ENCODE measurements around the gene FBN1.

- TF ChIP-seq CTCF (IDR thresholded peaks at IDR 0.05; ENCODE audit: low read length) (no peak), EZH2 (optimal IDR thresholded peaks at IDR 0.05; ENCODE audit: low read depth, low read length) (no peak), EZH2phosphoT487 (IDR thresholded peaks at IDR 0.05; ENCODE audit: low read length) (no peak)
Observed at GRCh38 chr15:48559285-48559684, 86.2 kb downstream of the FBN1 start.

Measured in MM.1S (cell line).